GM18508 (cell line): ENCODE measurements around the gene FCER2.
"Not testable (repeated sequence)": the region's sequence is repeated elsewhere in the genome, so short reads cannot be mapped to it uniquely, and the experiment has no call there.

ENCODE experiments used
- ATAC-seq: cut with Tn5 transposase; IDR thresholded peaks from one replicate; pipeline ENCODE4 v1.9.1; 2021; ENCODE audit warnings: moderate number of reproducible peaks; ENCODE audit not compliant: insufficient read depth, unreplicated experiment

Gene FCER2, protein sequence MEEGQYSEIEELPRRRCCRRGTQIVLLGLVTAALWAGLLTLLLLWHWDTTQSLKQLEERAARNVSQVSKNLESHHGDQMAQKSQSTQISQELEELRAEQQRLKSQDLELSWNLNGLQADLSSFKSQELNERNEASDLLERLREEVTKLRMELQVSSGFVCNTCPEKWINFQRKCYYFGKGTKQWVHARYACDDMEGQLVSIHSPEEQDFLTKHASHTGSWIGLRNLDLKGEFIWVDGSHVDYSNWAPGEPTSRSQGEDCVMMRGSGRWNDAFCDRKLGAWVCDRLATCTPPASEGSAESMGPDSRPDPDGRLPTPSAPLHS

DNA sequence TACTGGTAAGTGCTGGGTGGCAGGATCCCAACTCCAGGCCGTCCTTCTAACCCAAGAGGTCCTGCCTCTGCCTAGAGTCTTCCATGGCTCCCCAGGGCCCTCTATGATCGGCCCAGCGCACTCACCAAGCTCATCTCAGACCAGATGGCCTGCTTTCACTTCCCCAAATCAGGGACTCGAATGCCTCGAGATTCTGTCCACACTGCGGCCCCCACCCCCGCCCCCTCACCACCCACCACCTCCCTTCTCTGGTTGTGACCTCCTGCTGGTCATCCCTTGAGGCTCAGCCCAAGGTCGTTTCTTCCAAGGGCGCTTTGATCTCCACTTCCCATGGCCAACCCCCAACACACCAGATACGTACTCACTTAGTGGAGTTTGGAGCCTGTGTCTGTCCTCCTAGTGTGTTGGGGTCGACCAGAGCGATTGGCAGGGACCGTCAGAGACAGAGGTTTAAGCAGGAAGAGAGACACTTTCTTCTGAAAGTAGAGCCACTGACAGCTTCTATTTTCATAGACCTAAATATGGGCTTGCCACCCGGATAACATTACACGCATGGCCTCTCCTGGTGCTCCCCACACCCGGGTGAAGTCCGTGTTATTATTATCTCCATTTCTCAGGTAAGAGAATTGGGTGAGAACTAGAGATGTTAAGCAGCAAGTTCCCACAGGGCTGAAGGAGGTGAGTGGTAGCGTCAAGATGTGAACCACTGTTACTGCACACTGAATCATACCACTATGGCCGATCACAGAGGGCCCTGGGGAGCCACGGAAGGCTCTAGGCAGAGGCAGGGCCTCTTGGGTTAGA lies at the start of gene FCER2:
Gene FCER2, minus strand, starts transcription at position 478 of the 804 bp plus-strand sequence. CDS start 2,371 bp downstream, outside the sequence.
- ATAC-seq = no peak

DNA sequence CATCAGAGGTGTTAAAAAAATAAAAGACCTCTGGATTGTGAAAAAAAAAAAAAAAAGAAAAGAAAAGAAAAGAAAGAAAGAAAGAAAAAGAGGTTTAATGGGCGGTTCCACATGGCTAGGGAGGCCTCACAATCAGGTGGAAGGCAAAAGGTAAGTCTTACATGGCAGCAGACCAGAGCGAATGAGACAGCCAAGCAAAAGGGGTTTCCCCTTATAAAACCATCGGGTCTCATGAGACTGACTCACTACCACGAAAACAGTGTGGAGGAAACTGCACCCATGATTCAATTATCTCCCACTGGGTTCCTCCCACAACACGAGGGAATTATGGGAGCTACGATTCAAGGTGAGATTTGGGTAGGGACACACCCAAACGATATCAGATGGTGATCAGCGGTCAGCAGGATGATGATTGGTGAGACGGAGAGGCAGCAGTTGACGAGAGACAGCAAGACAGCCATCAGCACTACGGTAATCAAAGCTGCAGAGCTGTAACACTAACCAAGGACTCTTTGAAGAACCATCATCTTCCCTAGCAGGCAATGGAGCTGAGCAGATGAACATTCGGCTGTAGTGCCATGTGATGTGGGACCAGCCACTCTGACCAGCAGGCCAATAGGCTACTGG lies 49.3 kb upstream of the FCER2 start:
- no peak for ATAC-seq

DNA sequence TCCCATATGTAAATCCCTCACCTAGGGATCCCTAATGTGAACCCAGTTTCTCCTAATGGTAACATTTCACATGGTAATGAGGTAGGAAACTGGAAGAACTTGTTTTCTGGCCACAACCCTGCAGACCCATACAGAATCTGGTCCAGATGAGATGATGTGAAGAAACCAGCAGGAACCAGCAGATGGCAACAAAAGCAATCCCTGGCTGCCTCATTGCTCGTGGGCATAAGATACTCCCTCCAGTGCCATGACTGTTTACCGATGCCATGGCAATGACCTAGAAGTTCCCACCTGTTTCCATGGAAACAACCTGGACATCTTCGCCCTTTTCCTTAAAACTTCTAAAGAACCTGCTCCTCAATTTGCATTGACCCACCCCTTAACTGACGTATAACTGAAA lies 46.8 kb upstream of the FCER2 start:
- no peak for ATAC-seq

DNA sequence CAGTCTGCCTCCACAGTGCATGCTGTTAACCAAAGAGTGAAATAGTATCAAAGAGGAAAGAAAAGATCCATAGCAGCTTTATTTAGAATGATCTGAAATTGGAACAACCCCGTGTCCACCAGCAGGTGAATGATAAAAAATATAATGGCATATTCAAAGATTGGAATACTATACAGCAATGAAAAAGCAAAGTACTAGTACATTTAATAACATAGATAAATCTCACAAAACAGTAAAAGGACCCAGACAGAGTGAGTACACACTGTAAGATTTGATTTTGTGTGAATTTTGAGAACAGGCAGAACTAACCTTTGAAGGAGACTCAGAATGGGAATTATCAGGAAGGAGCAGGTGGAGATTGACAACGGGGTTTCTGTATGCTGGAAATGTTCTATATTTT lies 46.2 kb upstream of the FCER2 start:
- no peak for ATAC-seq

DNA sequence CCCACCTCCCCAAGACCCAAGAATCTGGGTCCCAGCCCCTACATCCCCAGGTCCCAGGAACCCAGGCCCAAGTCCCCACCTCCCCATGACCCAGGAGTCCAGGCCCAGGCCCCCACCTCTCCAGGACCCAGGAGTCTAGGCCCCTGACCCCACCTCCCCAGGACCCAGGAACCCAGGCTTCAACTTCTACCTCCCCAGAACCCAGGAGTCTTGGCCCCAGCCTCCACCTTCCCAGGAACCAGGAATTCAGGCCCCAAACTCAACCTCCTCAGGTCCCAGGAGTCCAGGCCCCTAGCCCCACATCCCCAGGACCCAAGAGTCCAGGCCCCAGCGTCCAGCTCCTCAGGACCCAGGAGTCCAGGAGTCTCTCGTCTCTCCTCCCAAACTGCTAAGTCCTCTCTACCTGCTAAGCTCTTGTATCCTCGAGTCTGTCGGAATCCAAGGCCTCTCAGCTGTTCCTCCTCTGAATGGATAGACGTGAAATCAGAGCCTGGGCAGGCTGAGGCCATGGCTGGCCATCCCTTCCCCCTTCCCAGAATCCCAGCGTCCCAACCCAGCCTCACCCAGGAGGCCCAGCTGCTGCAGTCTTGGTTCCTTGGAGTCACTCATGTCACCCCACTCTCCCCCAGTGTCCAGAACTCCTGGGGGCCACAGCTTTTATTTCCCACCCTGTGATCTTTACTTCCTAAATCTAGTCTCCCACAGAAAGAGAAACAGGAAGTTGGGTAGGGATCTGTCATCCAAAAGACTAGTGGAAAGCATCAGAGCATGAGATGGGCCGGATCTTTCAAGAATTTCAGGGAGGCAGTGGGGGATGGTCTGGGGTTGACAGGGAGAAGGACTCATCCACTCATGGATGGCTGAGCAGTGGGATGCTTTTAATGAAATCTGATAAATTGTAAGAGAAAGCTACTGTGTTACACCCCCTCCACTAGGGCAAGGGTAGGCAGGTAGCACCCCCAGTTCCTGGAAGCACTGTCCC lies 45.3 kb upstream of the FCER2 start, which contains the start of gene CD209:
Gene CD209, minus strand, starts transcription at position 632 of the 982 bp plus-strand sequence. Its CDS starts 23 bp downstream, at position 609.
- ATAC-seq = no peak

DNA sequence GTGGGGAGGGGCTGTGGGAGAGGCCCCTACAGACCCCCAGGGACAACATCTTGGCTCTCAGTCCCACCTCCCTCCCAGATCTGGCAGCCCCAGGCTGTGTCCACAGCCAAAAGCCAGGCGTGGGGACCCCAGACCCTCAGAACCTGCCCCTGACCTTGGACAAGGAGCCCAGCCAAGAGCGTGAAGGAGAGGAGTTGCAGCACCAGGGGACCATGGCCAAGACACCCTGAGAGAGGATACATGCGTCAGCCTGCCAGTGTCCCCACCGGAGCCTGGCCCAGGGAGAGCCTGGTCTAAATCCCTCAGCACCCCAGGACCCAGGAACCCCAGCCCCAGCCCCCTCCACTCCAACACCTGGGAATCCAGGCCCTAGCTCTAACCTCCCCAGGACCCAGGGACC lies 44.4 kb upstream of the FCER2 start:
- ATAC-seq = not testable (repeated sequence)

DNA sequence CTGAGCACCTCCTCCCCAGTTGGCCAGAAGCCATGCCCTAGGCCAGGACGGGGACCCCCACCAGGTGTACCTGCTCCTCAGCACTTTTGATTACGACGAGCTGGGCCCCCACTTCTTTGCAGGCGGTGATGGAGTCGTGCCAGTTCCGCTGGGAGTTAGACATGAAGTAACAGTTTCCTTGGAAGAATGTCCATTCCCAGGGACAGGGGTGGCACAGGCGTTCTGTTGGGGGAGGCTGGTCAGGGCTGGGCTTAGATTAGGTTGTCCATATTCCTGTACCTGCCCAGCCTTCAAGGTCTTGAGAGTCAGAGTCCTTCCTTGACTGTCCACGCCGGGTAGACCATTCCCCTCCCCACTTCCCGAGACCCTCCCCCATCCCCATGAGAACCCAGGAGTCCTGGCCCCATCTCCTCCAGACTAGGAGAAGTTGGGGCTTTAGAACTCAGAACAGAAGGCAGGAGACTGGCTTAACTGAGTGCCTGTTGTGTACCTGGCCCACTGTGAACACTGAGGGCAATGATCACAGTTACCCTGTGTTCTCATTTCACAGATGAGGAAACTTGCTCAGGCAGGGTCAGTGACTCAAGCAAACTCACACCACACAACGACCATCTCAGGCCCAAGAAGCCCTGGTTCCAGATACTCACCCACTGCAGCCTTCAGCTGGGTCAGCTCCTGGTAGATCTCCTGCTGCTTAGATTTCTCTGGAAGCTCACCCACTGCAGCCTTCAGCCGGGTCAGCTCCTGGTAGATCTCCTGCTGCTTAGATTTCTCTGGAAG lies 43.1 kb upstream of the FCER2 start:
- ATAC-seq = no peak

DNA sequence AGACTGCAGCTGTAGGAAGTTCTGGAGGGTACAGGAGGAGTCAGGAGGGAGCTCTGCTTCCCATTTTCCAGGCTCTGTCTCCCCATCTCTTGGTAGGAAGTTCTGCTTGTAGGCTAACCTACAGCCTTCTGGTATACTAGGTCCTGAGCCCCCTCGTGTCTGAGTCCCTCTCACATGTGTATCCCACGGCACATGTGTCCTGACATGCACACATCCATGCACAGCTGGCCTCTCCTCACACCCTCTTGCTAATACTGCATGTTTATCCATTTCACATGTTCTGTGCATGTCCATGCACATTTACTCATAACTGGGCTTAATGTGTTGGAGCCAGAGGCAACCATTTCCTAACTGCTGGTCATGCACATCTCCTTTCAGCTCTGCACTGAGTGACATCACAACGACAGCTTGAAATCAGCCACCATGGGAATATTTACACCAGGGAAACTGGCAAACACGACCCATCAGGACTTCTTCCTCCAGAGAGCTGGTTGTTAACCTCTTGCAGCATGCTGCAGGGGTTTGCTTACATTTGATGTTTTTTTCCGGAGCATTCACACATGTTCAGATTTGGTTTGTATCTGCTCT lies 42.4 kb upstream of the FCER2 start:
- ATAC-seq = no peak

DNA sequence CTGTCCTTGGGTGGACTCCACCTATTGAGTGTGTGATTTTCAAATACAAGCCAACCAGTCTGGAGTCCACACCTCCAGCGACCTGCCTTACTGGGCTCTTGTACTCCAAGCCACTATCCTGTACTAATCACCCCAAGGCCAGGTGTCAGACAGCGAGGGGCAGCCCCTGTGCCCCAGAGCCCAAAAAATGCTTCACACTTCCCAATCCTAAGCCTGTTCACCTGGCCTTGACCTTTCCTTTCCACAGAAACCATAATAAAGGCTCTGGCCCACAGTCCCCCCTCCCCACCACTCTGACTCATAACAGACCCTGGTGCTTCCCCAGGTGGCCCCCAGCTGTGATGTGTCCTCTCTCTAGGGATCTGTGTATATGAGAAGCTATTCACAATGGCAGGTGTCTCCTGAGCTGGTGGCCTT lies 41.5 kb upstream of the FCER2 start:
- no peak for ATAC-seq

DNA sequence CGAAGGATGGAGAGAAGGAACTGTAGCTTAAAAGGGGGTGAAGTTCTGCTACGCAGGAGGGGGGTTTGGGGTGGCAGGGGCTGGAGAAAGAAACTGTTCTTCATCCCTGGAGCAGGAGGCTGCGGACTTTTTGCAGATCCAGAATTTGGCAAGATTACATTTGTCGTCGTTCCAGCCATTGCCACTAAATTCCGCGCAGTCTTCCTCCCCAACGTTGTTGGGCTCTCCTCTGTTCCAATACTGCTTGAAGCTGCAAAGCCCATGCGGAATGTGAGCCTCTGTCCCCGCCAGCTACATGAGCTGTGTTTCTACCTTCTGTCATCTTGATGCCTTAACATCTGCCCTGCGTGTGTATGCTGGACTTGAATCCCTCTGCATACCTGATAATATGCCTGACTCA lies 41.1 kb upstream of the FCER2 start:
- ATAC-seq = no peak

DNA sequence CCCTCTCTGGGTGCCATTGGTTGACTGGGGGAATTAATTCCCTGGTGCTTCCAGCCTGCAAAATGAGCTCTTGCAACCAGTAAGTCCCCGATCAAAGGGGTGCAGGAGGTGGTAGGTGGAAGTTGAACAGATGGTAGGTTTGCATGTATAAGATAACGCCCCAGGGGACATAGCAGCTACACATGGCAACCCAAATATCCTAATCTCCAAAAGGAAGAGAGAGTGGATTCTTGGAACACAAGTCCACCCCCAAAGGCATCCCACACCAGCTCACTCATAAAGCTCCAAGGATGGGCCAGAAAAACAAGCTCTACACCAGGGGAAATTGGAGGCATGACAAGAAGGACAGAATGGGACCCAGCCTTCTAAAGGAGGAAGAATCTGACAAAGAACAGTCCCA lies 40.6 kb upstream of the FCER2 start:
- ATAC-seq = no peak

DNA sequence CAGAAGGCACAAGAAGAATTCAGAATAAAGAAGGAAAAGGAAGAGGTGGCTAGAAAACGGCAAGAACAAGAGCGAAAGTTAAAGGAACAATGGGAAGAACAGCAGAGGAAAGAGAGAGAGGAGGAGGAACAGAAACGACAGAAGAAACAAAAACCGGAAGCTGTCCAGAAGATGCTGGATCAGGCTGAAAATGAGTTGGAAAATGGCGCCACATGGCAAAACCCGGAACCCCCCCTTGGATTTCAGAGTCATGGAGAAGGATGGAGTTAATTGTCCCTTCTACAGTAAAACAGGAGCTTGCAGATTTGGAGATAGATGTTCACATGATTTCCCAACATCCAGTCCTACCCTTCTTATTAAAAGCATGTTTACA lies 38.7 kb upstream of the FCER2 start:
- ATAC-seq = no peak

DNA sequence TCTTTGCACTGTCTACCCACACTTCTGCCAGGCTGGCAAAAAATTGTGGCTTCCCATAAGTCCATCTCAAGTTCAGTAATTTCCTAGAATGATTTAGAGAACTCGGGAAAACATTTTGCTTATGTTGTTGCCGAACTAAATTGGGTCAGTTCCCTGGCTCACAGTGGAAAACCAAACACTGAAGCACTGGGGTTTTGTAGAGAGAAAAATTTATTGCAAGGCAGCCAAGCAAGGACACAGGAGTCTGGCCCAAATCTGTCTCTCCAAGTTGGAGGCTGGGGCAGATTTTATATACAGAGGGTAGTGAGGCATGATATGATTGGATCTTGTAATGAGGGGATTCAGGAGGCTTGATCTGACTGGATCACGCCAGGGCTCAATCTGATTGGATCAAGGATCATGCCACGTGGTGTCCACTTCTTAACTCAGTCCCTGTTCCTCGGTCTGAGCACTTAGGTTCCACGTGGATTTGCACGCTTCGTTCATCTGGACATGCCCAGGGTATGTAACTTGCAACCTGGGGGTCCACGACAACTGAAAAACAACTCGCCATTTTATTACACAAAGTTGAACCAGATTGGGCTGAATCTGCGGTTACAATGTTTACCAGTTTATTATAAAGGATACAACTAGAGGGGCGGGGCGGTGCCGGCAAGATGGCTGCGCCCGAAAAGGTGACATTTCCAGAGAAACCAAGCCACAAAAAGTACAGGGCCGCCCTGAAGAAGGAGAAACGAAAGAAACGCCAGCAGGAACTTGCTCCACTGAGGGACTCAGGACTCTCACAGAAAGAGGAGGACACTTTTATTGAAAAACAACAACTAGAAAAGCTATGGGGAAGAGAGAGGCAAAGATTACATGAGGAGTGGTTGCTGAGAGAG lies 38.1 kb upstream of the FCER2 start:
- no peak for ATAC-seq

DNA sequence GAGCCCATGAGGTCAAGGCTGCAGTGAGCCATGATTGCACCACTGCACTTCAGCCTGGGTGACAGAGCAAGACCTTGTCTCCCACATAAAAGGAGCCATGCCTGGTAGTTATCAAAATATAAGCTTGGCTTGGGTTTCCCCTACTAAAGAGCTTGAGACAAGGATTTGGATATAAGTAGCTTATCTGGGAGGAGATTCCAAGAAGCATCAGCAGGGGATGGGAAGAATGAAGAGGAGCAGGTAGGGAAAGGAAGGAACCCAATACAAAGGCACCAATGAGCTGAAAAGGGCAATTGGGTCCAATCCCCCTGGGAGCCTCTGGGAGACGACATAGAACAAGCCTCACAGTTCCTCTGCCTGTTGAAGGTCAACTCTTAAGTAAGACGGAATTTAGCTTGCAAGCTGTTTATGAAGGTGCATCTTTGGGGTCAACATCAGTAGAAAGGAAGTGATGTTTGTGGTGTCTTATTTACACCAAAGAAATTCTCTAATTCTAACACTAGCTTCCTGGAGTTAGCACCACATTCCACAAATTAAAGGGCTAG lies 37.4 kb upstream of the FCER2 start:
- ATAC-seq = no peak

DNA sequence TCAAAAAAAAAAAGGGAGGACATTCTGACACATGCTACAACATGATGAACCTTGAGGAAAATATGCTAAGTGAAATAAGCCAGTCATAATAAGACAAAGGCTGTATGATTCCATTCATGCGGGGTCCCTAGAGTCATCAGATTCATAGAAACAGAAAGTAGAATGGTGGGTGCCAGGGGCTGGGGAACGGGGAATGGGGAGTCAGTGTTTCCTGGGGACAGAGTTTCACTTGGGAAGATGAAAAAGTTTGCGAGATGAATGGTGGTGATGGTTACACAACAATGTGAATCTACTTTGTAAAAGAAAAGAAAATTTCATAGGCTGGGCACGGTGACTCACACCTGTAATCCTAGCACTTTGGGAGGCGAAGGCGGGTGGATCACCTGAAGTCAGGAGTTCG lies 36.1 kb upstream of the FCER2 start:
- ATAC-seq = no peak

DNA sequence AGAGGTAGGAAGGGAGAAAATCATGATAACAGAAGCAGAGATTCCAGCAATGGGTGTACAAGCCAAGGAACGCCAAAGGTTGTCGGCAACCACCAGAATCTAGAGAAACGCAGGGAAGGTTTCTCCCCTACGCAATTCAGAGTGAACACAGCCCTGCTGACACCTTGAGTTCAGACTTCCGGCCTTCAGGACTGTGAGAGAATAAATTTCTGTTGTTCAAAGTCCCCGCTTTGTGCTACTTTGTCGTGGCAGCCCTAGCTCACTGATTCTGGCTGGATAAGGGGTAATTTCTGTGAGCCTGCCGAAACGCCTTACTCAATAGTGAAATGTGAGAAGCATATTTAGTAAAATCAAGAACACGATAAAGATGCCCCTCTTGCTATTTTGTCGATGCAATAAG lies 35.3 kb upstream of the FCER2 start:
- ATAC-seq = no peak

DNA sequence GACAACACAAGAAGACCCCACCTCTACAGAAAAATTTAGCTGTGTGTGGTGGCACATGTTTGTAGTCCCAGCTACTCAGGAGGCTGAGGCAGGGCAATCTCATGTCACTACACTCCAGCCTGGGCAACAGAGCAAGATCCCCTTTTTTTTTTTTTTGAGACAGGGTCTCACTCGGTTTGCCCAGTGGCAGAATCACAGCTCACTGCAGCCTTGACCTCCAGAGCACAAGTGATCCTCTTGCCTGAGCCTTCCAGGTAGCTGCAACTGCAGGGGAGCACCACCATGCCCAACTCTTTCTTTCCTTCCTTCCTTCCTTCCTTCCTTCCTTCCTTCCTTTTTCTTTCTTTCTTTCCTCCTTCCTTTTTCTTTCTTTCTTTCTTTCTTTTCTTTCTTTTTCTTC lies 34.2 kb upstream of the FCER2 start:
- ATAC-seq = no peak
